Endothelial cell of umbilical vein (primary cell): ENCODE results near the gene POLA1.
A peak's percentile ranks its signal among the peaks of the same experiment; 100 is the strongest.

ENCODE experiments used
- EZH2 ChIP-seq: IDR thresholded peaks from 2 replicates; pipeline ENCODE4 v1.6.1; 2012; ENCODE audit warnings: borderline replicate concordance, low read depth, mild to moderate bottlenecking, moderate library complexity, low read length, inconsistent platforms; ENCODE audit not compliant: severe bottlenecking
- FOS ChIP-seq: IDR thresholded peaks from 2 replicates; pipeline ENCODE4 v1.6.1; 2011; ENCODE audit warnings: mild to moderate bottlenecking, low read length, moderate library complexity, borderline replicate concordance; ENCODE audit not compliant: insufficient read depth
- MYC ChIP-seq: IDR thresholded peaks from one replicate; pipeline ENCODE4 v1.6.1; 2011; ENCODE audit warnings: mild to moderate bottlenecking, low read depth, low read length
- POLR2A ChIP-seq: IDR thresholded peaks from 2 replicates; pipeline ENCODE4 v1.6.1; 2012; ENCODE audit warnings: low read depth, mild to moderate bottlenecking, control low read depth, low read length
- POLR2AphosphoS5 ChIP-seq: IDR thresholded peaks from 2 replicates; pipeline ENCODE4 v1.6.1; 2012; ENCODE audit warnings: low read depth, mild to moderate bottlenecking, control low read depth, low read length, moderate library complexity; ENCODE audit not compliant: insufficient read depth
- TF ChIP-seq, protein P1 (sequence below), 2 donors: IDR thresholded peaks; 1 replicate in 1 of 2; 2 replicates in 1 of 2; pipeline ENCODE4 v1.5.1; 2011; ENCODE audit warnings: low read length in 2 of 2, mild to moderate bottlenecking in 2 of 2, moderate library complexity in 2 of 2, control low read depth in 1 of 2, inconsistent platforms in 1 of 2, low read depth in 1 of 2; ENCODE audit not compliant: insufficient read depth in 1 of 2; ENCODE audit errors: extremely low read depth in 1 of 2
- TF ChIP-seq, protein P2 (sequence below): IDR thresholded peaks from 2 replicates; pipeline ENCODE4 v1.6.1; 2011; ENCODE audit not compliant: insufficient read depth, insufficient read length

DNA sequence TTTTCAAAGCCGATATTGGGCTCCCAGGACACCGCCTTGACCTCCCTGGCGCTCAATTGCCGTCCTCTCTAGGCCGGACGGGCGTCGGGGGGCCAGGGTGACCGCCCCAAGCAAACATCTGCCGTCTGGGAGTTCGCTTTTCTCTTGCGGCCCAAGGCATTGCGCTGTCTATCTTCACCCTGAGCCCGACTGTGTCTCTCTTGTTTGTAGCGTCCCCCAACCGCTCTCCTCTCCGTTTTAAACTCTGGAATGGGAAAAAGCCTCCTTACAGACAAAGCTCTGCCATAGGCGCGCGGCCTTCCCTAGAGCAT is 322.6 kb downstream of the POLA1 start:
- TF ChIP-seq, protein P1, sequence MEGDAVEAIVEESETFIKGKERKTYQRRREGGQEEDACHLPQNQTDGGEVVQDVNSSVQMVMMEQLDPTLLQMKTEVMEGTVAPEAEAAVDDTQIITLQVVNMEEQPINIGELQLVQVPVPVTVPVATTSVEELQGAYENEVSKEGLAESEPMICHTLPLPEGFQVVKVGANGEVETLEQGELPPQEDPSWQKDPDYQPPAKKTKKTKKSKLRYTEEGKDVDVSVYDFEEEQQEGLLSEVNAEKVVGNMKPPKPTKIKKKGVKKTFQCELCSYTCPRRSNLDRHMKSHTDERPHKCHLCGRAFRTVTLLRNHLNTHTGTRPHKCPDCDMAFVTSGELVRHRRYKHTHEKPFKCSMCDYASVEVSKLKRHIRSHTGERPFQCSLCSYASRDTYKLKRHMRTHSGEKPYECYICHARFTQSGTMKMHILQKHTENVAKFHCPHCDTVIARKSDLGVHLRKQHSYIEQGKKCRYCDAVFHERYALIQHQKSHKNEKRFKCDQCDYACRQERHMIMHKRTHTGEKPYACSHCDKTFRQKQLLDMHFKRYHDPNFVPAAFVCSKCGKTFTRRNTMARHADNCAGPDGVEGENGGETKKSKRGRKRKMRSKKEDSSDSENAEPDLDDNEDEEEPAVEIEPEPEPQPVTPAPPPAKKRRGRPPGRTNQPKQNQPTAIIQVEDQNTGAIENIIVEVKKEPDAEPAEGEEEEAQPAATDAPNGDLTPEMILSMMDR (IDR thresholded peaks at IDR 0.05; ENCODE audit: extremely low read depth in 1 of 2, insufficient read depth in 1 of 2, low read depth in 1 of 2, low read length in 2 of 2) = no peak
- no peak for TF ChIP-seq POLR2A
- TF ChIP-seq POLR2AphosphoS5 = no peak
- TF ChIP-seq, protein P2, sequence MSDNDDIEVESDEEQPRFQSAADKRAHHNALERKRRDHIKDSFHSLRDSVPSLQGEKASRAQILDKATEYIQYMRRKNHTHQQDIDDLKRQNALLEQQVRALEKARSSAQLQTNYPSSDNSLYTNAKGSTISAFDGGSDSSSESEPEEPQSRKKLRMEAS = no peak
- no peak for TF ChIP-seq MYC
- TF ChIP-seq EZH2 = peak; percentile 2
- no peak for TF ChIP-seq FOS
